Stimulated activated CD4-positive, alpha-beta T cell treated with anti-CD3 and anti-CD28 coated beads, Interleukin-4, amount 100 ng/mL, for 24 hours (primary cell): Measurements from ENCODE around the gene VWA2.

Experiments
- DNase-seq: peaks from one replicate; pipeline ENCODE4 v3.0.0-alpha.2; 2020

VWA2 gene, protein sequence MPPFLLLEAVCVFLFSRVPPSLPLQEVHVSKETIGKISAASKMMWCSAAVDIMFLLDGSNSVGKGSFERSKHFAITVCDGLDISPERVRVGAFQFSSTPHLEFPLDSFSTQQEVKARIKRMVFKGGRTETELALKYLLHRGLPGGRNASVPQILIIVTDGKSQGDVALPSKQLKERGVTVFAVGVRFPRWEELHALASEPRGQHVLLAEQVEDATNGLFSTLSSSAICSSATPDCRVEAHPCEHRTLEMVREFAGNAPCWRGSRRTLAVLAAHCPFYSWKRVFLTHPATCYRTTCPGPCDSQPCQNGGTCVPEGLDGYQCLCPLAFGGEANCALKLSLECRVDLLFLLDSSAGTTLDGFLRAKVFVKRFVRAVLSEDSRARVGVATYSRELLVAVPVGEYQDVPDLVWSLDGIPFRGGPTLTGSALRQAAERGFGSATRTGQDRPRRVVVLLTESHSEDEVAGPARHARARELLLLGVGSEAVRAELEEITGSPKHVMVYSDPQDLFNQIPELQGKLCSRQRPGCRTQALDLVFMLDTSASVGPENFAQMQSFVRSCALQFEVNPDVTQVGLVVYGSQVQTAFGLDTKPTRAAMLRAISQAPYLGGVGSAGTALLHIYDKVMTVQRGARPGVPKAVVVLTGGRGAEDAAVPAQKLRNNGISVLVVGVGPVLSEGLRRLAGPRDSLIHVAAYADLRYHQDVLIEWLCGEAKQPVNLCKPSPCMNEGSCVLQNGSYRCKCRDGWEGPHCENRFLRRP

GRCh38 chr10:114239117-114239993, at the start of gene VWA2:
VWA2 (plus strand) TSS chr10:114239254; CDS start chr10:114248714, 9,460 bp downstream.
- no peak for DNase-seq

- no peak for DNase-seq
These were observed 49.4 kb upstream of the VWA2 start for GRCh38 chr10:114189700-114190099.

- DNase-seq, result no peak
These were observed 44.0 kb upstream of the VWA2 start for GRCh38 chr10:114195079-114195478.

GRCh38 chr10:114199239-114199638, 39.8 kb upstream of the VWA2 start:
- no peak for DNase-seq

DNA sequence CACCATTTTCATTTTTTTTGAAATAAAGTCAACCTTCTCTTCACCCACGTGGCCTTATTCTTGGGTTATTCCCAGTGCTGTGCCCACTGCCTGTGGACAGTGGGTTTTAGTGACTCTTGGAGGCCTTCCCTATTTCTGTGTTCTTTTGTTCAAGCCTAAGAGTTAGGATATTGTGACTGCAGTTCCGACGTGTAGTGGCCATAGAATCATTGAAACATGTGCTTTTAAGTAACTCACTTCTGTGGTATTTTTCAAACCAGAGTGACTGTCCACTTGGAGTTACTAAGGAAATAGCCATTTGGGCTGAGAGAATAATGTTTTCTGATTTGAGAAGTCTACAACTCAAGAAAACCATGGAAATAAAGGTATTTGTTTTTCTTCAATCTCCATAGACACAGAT, 36.2 kb upstream of the VWA2 start:
- no peak for DNase-seq

GRCh38 chr10:114206902-114207301, 32.2 kb upstream of the VWA2 start:
- no peak for DNase-seq

GRCh38 chr10:114207349-114207748, 31.7 kb upstream of the VWA2 start:
- no peak for DNase-seq

DNA sequence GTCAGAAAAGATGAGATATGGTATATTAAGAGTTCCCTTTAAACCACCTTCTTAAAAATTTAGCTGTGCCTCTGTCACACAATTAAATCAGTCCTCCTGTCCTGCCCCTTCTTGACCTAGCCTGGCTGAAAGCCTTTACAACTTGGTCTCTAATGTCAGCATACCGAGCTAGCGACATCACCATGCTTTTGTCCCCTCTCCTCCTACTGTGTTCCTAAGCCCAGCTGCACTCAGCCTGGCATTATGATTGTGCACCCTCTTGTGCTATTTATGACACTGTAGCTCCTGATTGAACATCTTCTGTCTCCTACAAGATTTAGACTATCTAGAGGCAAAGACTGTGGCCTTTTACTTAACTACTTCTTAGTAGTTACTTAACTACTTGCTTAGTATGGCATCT, 30.7 kb upstream of the VWA2 start:
- no peak for DNase-seq

DNA sequence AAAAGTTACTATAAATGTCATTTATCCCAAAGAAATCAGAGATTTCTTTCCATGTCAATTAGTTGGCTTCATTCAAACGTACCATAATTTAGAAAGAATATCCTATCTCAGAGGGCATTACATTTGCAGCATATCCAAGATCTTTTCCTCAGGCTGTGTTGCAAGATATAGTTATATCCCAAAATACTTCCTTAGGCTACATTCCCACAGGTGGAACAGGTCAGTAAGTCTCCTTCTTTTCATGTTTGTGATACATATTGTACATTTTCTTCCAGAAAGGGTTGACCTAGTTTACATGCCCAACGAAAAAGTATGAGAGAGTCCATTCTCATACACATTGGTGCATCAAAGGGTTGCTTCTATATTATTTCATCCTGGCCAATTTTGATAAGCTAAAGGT, 26.9 kb upstream of the VWA2 start:
- no peak for DNase-seq

- no peak for DNase-seq
These were observed 24.0 kb upstream of the VWA2 start for GRCh38 chr10:114215033-114215432.

DNA sequence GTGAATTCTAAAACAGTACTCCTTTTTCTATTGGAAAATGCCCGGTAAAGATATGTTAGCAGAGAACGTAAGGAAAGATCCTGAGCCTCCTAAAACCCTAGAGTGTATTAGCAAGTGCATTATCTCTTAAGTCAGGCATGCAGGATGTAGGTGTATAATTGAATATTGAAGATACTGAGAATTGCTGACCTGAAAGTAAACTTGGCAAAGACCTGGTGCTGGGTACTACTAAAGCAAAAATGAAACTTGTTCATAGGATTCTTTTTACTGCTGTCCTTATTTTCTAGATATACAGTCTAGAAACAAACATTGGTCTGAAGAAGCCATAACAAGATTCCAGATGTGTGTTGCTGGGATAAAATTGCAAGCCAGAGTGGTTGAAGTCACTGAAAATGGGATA, 18.8 kb upstream of the VWA2 start:
- no peak for DNase-seq

DNA sequence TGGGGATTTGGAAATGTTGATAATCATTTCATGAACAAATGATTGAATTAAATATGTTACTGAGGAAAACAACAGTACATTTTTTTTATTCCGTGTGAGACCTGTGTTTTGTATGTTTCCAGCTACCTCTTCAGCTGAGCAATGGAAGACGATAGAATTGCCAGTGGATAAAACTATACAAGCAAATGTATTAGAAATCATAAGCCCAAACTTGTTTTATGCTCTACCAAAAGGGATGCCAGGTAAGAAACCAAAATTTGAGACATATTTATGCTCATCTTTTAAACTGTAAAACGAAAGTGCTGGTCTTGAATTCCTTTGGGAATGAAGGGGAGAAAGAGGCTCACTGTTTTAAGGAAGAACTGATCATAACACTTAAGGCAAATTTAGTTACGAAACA, 17.8 kb upstream of the VWA2 start:
- no peak for DNase-seq

DNA sequence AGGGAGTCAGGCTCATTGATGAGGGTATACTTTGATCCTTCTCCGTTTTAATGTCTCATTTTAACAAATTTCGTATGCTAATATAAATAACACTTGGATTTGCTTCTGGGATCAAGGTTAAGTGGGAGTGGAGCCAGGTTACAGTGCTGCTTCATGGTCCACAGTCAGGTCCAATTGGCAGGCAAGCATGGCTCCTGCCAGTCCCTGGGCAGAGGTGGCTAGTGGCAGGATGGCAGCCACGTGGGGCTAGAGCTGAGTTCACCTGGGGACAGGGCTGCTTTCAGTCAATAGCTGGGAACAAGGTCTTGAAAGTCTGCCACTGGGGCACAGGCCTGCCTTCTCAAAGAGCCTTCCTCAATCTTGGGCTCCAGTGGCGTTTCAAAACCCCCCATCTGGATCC, 16.0 kb upstream of the VWA2 start:
- DNase-seq, result no peak

DNA sequence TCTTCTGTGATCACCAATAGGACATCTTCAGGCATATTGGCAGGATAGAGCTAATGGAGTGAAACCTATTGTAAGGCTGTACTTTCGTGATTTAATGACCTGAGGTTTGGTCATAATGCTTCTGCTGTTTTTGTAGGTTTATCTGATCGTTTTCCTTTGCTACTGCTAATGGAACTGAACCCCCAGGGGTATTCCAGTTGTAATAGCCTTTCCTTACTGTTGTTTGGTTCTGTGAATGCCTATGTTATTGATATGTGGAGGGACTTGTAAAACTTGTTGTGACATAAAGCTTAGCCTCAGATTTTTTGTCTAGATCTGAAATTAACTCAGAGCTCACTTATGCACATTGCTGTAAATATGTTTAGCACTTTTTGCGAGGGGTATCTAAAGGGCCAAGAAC, 10.9 kb upstream of the VWA2 start:
- no peak for DNase-seq

- DNase-seq, result no peak
These were observed 6.4 kb upstream of the VWA2 start for GRCh38 chr10:114232561-114233176.

DNA sequence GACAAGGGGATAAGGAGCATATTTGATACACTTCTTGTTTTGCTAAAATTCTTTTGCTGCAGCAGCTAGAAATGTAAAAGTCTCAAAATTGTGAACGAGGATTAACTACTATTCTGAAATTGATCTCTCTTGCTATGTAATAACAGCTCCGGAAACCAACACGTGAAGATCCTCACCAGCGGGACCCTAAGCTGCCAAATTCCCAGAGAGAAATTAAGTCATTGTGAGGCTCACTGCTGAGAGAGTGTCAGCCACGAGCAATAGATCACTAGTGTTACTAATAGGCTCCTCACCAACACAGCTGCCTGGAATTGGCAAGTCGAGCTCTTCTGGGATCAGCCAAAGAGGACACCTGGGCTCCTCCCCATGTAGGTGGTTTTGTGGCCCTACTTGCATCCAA, 5.6 kb upstream of the VWA2 start:
- DNase-seq, result no peak

DNA sequence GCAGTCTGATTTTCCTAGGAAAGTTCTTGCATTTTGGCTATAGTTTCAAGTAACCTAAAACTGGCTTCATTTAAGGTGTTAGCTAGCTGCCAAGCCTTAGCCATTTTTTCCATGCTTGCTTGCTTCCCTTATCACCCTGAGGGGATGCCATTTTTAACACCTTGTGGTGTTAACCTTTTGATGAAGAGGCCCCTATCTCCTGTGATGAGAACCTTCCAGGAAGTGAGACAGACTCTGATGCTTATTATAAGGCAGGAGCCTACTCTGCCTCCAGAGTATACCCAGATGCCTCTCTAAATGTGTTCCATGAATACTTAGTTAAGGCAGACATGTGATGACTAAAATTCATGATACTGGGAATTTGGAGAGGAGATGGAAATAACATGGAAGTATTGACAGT, 4.9 kb upstream of the VWA2 start:
- DNase-seq, result no peak

GRCh38 chr10:114239994-114240345, 916 bp downstream of the VWA2 start:
- DNase-seq, result no peak

DNA sequence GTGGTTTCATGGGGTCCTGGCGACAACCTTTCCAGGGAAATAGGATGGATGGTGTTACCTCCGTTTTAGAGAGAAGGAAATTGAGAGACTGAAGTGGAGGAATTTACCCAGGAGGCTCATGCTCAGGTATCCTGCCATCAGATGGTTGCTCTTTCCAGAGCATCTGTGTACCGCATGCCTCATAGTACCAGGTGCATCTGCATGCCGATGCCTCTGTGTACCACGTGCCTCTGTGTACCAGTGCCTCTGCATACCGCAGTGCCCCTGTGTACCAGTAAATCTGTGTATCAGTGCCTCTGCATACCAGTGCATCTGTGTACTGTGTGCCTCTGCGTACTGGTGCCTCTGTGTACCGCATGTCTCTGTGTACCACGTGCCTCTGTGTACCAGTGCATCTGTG, 3.2 kb downstream of the VWA2 start:
- DNase-seq, result no peak

DNA sequence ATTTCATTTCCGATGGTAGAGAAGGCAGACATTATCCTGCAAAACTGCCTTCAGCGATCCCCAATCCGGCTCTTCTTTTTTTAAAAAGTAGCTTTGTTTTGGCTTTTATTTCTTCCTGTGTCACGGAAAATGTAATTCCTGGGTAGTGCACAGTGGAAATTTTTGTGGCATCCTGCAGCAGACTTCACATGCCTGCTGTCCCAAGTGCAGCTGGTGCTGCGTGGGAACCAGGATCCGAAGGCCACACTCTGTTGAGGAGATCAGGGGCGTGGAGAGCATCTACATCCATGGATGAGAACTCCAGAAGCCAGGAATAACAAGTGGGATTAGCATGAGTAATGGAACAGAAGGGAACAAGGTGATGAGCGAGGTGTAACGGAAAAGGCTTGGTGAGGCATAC, 4.6 kb downstream of the VWA2 start:
- DNase-seq, result no peak

DNA sequence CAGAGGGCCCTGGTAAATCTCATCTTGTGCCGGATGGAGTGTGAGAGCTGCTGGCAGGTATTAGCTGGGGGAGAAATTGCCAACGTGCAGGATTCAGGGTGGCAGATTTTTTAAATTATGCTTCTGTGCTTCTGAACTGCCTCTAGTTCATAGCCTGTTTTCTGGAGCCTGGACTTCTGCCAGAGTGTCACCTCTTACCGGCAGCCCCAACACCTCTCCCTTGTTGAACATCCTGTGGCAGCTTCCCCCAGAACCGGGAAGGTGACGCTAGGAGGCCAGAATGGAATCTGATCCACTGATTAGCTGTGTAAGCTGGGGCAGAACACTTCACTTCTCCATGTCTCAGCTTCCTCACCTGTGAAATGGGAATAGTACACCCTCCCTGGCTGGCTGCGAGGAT, 5.1 kb downstream of the VWA2 start:
- no peak for DNase-seq

DNA sequence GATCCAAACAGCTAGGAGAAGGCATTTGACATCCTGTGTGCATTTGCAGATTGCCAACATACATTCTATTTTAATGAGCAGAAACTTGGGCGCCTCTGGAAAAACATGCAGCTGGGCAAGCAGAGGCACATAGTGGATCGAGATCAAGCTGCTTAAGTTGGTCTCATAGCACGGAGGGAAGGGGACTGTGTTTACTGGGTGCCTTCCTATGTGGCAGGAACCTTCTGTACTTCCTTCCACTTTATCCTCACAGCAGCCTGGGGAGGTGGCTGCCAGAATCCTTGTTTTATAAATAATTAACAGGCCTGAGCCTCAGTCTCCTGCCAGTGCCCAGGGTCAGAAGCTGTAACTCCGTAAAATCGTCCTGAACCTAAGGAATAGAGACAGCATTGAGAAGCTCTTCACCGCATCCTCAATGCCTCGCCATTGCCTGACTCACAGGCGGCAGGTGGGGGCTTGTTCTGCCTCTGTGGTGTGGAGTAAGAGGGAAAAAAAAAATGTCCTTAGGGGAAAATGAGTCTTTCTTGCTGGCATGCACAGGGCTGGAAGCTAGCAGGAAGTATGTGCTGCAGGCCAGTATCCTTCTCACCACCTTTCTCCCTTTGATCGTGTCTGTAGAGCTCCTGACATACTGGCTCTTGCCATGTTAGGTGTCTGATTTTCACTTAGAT, 6.2 kb downstream of the VWA2 start:
- no peak for DNase-seq
